Measurements from ENCODE around the gene PPP1R14B.

- TF ChIP-seq TAF15 (IDR thresholded peaks at IDR 0.05; ENCODE audit: low read depth, low read length, poor library complexity, severe bottlenecking) (no peak), POLR2AphosphoS5 (IDR thresholded peaks at IDR 0.05; ENCODE audit: low read depth, low read length) (no peak), ZNF256 (CRISPR knock-in tag; conservative IDR thresholded peaks at IDR 0.05) (no peak), CTCF (CRISPR knock-in tag; IDR thresholded peaks at IDR 0.05) (no peak), RFX5 (IDR thresholded peaks at IDR 0.05; ENCODE audit: low read depth, low read length) (no peak), CENPT (CRISPR knock-in tag; IDR thresholded peaks at IDR 0.05; ENCODE audit: low read depth) (no peak), JUND (CRISPR knock-in tag; IDR thresholded peaks at IDR 0.05) (no peak), ZNF20 (CRISPR knock-in tag; IDR thresholded peaks at IDR 0.05) (no peak), CBX5 (CRISPR knock-in tag; IDR thresholded peaks at IDR 0.05; ENCODE audit: borderline replicate concordance) (no peak)
Observed at GRCh38 chr11:64196626-64197025, 50.1 kb downstream of the PPP1R14B start.

Measured in HepG2 (cell line).